ENCODE data around the gene DSCAML1.

DSCAML1 gene

GRCh38 chr11:117735350-117735977, 61.6 kb downstream of the DSCAML1 start:
- H2AFZ ChIP-seq (ENCODE audit: low read length) = no peak overlapping the region
- no peaks in the 10 kb centered on the region for H3K9me2 ChIP-seq (ENCODE audit: low read depth, low read length)
- H4K20me1 ChIP-seq (ENCODE audit: insufficient read depth, low read length) = no peaks in the 10 kb centered on the region
- H3K4me1 ChIP-seq (ENCODE audit: insufficient read depth, low read length, severe bottlenecking) = no peaks in the 10 kb centered on the region
- no peak overlapping the region for H3K4me3 ChIP-seq (ENCODE audit: low read depth, low read length, poor library complexity, severe bottlenecking)
- no peaks in the 10 kb centered on the region for H3K79me2 ChIP-seq (ENCODE audit: insufficient read depth, low read length)
- no peak overlapping the region for H3K9ac ChIP-seq (ENCODE audit: low read length)
- TF ChIP-seq EZH2 (IDR thresholded peaks at IDR 0.05; ENCODE audit: borderline replicate concordance, low read length) = no peak
- TF ChIP-seq, protein P1, sequence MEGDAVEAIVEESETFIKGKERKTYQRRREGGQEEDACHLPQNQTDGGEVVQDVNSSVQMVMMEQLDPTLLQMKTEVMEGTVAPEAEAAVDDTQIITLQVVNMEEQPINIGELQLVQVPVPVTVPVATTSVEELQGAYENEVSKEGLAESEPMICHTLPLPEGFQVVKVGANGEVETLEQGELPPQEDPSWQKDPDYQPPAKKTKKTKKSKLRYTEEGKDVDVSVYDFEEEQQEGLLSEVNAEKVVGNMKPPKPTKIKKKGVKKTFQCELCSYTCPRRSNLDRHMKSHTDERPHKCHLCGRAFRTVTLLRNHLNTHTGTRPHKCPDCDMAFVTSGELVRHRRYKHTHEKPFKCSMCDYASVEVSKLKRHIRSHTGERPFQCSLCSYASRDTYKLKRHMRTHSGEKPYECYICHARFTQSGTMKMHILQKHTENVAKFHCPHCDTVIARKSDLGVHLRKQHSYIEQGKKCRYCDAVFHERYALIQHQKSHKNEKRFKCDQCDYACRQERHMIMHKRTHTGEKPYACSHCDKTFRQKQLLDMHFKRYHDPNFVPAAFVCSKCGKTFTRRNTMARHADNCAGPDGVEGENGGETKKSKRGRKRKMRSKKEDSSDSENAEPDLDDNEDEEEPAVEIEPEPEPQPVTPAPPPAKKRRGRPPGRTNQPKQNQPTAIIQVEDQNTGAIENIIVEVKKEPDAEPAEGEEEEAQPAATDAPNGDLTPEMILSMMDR (IDR thresholded peaks at IDR 0.05; ENCODE audit: low read length) = no peak
- no peaks in the 10 kb centered on the region for H3F3A ChIP-seq (ENCODE audit: insufficient read depth, low read length)
- H3K4me2 ChIP-seq (ENCODE audit: low read length) = no peak overlapping the region
- no peaks in the 10 kb centered on the region for H3K9me3 ChIP-seq (ENCODE audit: low read length)
- no peaks in the 10 kb centered on the region for H3K36me3 ChIP-seq (ENCODE audit: insufficient read depth, low read length)
- H3K27ac ChIP-seq (ENCODE audit: low read depth, low read length, poor library complexity, severe bottlenecking) = no peak overlapping the region
- H3K27me3 ChIP-seq (ENCODE audit: insufficient read depth, low read length) = no peaks in the 10 kb centered on the region

DNA sequence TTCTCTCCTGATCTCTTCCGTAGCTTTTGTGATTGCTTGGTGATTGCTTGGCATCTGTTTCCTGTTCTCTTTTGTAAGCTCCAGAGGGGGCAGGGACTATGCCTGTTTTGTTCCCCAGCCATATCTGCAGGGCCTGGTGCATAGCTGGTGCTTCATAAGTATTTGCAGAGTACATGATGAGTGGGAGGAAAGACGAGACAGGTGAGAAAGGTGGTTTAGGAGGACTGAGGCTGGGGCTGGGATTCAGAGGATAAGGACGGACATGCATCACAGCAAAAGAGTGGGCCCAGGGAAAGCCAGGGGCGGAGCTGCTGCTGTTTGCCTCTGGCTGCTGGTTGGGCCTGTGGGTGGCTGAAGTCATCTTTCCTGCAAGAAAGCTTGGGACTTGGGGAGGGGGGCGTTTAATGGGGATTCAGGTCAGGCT, 62.4 kb downstream of the DSCAML1 start:
- Histone ChIP-seq H3K27ac (ENCODE audit: low read depth, low read length, poor library complexity, severe bottlenecking) (no peak overlapping the region), H3K9ac (ENCODE audit: low read length) (no peak overlapping the region), H3K9me2 (ENCODE audit: low read depth, low read length) (no peaks in the 10 kb centered on the region), H3K4me1 (ENCODE audit: insufficient read depth, low read length, severe bottlenecking) (no peaks in the 10 kb centered on the region), H3K36me3 (ENCODE audit: insufficient read depth, low read length) (no peaks in the 10 kb centered on the region), H2AFZ (ENCODE audit: low read length) (no peak overlapping the region), H3K9me3 (ENCODE audit: low read length) (no peaks in the 10 kb centered on the region), H3K79me2 (ENCODE audit: insufficient read depth, low read length) (no peaks in the 10 kb centered on the region), H3F3A (ENCODE audit: insufficient read depth, low read length) (no peaks in the 10 kb centered on the region), H3K4me2 (ENCODE audit: low read length) (no peak overlapping the region), H3K27me3 (ENCODE audit: insufficient read depth, low read length) (no peaks in the 10 kb centered on the region), H4K20me1 (ENCODE audit: insufficient read depth, low read length) (no peaks in the 10 kb centered on the region), H3K4me3 (ENCODE audit: low read depth, low read length, poor library complexity, severe bottlenecking) (no peak overlapping the region)
- TF ChIP-seq, protein P1 (IDR thresholded peaks at IDR 0.05; ENCODE audit: low read length) = no peak

DNA sequence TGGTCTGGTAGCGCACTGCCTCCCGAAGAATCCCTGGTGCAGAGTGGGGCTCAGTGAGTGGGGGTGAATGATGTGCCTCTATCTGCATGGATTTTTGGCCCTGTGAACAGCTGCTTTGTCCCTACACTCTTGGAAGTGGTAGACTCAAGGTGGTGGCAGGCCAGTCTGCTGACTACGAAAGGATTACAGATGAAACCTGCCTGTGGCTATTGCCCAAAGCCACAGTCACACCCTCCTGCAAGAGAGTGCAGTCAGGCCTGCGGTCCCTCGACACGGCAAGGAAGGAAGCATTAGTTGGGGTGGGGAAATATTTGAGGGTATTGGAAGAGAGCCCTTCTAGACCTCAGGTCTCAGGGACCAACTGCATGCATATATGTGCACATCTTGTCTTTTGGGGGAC, 63.7 kb downstream of the DSCAML1 start:
- Histone ChIP-seq H3K4me2 (ENCODE audit: low read length) (no peak overlapping the region), H2AFZ (ENCODE audit: low read length) (no peak overlapping the region), H3K9ac (ENCODE audit: low read length) (no peak overlapping the region), H3K9me2 (ENCODE audit: low read depth, low read length) (no peaks in the 10 kb centered on the region), H3F3A (ENCODE audit: insufficient read depth, low read length) (no peaks in the 10 kb centered on the region), H3K4me1 (ENCODE audit: insufficient read depth, low read length, severe bottlenecking) (no peaks in the 10 kb centered on the region), H3K79me2 (ENCODE audit: insufficient read depth, low read length) (no peaks in the 10 kb centered on the region), H3K27ac (ENCODE audit: low read depth, low read length, poor library complexity, severe bottlenecking) (no peak overlapping the region), H3K4me3 (ENCODE audit: low read depth, low read length, poor library complexity, severe bottlenecking) (no peak overlapping the region), H3K36me3 (ENCODE audit: insufficient read depth, low read length) (no peaks in the 10 kb centered on the region), H3K9me3 (ENCODE audit: low read length) (no peaks in the 10 kb centered on the region), H3K27me3 (ENCODE audit: insufficient read depth, low read length) (no peaks in the 10 kb centered on the region), H4K20me1 (ENCODE audit: insufficient read depth, low read length) (no peaks in the 10 kb centered on the region)
- TF ChIP-seq, protein P1 (IDR thresholded peaks at IDR 0.05; ENCODE audit: low read length) = no peak

All from OCI-LY1 (cell line).